Natural killer cell (primary cell): Measurements from ENCODE around the gene UPP2. TPM values are rescaled to one million over a fixed set of nuclear protein-coding genes. Genes with fewer than 3 reads are reported as not detected.

Experiments
- ATAC-seq, 3 donors: fragments of 150-1000 bp in 2 of 3; fragments of 200-7000 bp in 1 of 3; cut with Tn5 transposase; 1 replicate in 1 of 3; 2 replicates in 2 of 3; pipeline ENCODE4 v1.10.0; 2021; ENCODE audit warnings: mild to moderate bottlenecking in 2 of 3, moderate library complexity in 2 of 3
- DNase-seq, 2 donors: peaks; one replicate each; pipeline versions ENCODE4 v3.0.0 to v3.0.0-alpha.2; 2013 to 2021; ENCODE audit warnings: mixed read lengths in 1 of 2
- H3K27ac ChIP-seq: one replicate; pipeline ENCODE4 v1.5.1; 2013; ENCODE audit warnings: mild to moderate bottlenecking, low read length
- H3K27me3 ChIP-seq: one replicate; pipeline ENCODE4 v1.6.1; 2013; ENCODE audit warnings: low read length; ENCODE audit not compliant: control insufficient read depth, insufficient read depth
- H3K36me3 ChIP-seq: one replicate; pipeline ENCODE4 v1.6.1; 2013; ENCODE audit warnings: low read length; ENCODE audit not compliant: control insufficient read depth, insufficient read depth
- H3K4me1 ChIP-seq: one replicate; pipeline ENCODE4 v1.6.1; 2013; ENCODE audit warnings: low read length; ENCODE audit not compliant: control insufficient read depth, insufficient read depth
- H3K4me3 ChIP-seq: one replicate; pipeline ENCODE4 v1.5.1; 2013; ENCODE audit warnings: low read length
- H3K9me3 ChIP-seq: one replicate; pipeline ENCODE4 v1.6.1; 2013; ENCODE audit warnings: low read length; ENCODE audit not compliant: control insufficient read depth, insufficient read depth
- H3K27ac Mint-ChIP-seq, 2 donors: one replicate each; pipeline ENCODE4 v1.8.0; 2022; ENCODE audit warnings: mild to moderate bottlenecking in 2 of 2, mixed read lengths in 2 of 2, moderate library complexity in 1 of 2
- H3K27me3 Mint-ChIP-seq, 2 donors: one replicate each; pipeline ENCODE4 v1.8.0; 2022; ENCODE audit warnings: low read depth in 2 of 2, mixed read lengths in 2 of 2
- H3K36me3 Mint-ChIP-seq: one replicate; pipeline ENCODE4 v1.8.0; 2022; ENCODE audit warnings: mixed read lengths
- H3K4me1 Mint-ChIP-seq, 2 donors: one replicate each; pipeline ENCODE4 v1.8.0; 2022; ENCODE audit warnings: mixed read lengths in 2 of 2
- H3K4me3 Mint-ChIP-seq: one replicate; pipeline ENCODE4 v1.8.0; 2022; ENCODE audit warnings: mild to moderate bottlenecking, moderate library complexity, mixed read lengths
- H3K9me3 Mint-ChIP-seq, 2 donors: one replicate each; pipeline ENCODE4 v1.8.0; 2022; ENCODE audit warnings: mixed read lengths in 2 of 2
- CTCF ChIP-seq: fragments of 200-600 bp; IDR thresholded peaks from one replicate; pipeline ENCODE4 v1.8.0; 2022; ENCODE audit warnings: antibody characterized with exemption
- WGBS: methylation state at CpG from one replicate; pipeline ENCODE4 v1.1.7; 2013; ENCODE audit warnings: missing lambda C conversion rate; ENCODE audit not compliant: insufficient coverage; 5-methylcytosine and 5-hydroxymethylcytosine counted together
- intact Hi-C: fragments of 100-400 bp; cut with micrococcal nuclease; formaldehyde crosslinking; loops from one replicate; pipeline ENCODE4 v1.14.2; 2022
- total RNA-seq, 4 donors: library from RNA; stranded (reverse); fragments of 120-200 nt in 1 of 4; gene quantifications; one replicate each; pipeline versions ENCODE4 v1.2.3 to v1.2.4, GENCODE V29; 2013 to 2022

The UPP2 gene
- total RNA-seq, 3 donors from 2014 or later (not counting 1 experiment from before 2014, with no cell fraction given) = not detected

DNA sequence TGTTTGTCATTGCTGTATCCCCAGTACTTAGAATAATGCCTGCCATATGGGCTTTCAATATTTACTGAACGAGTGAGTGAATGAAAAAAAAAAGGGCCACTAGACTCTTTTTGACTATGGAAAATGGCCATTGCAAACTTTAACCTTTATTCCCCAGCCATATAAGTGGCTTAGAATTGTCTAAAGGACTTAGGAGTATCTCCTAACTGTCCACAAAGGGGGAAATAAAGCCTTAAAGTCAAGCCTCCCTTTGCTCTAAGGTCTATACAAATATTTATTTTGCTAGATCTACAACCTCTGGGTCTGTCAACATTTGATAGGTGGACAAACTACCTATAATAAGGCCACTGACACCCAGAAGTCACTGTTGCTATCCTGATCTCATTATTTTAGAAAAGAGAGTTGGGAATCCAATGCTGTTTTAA is 25.7 kb downstream of the UPP2 start:
- TF ChIP-seq CTCF = no peak
- H3K4me1 Mint-ChIP-seq = no peaks in the 10 kb centered on the region
- no peaks in the 10 kb centered on the region for H3K27me3 ChIP-seq

GRCh38 chr2:158128168-158128973 is 26.7 kb downstream of the UPP2 start:
- Mint-ChIP-seq H3K27ac (no peak overlapping the region), H3K27me3 (peaks cover 0 to 5% of the 10 kb centered on the region in 2 donors), H3K36me3 (no peaks in the 10 kb centered on the region), H3K9me3 (peaks cover 3 to 4% of the 10 kb centered on the region in 2 donors), H3K4me1 (no peaks in the 10 kb centered on the region), H3K4me3 (no peak overlapping the region)
- Histone ChIP-seq H3K9me3 (no peaks in the 10 kb centered on the region), H3K36me3 (no peaks in the 10 kb centered on the region), H3K27ac (no peak overlapping the region), H3K4me3 (no peak overlapping the region), H3K4me1 (no peaks in the 10 kb centered on the region), H3K27me3 (no peaks in the 10 kb centered on the region)
- intact Hi-C loops = no loop called here
- no peak for TF ChIP-seq CTCF
- WGBS = 82% methylated on average over 2 of the region's 2 CpGs
- ATAC-seq = no peak
- no peak for DNase-seq

More for the DNA sequence above, 25.7 kb downstream of the UPP2 start:
- no peaks in the 10 kb centered on the region for H3K4me1 ChIP-seq
- WGBS = 70% methylated on average over 1 of the region's 1 CpG
- Mint-ChIP-seq H3K27ac (no peak overlapping the region), H3K4me3 (no peak overlapping the region), H3K36me3 (no peaks in the 10 kb centered on the region), H3K27me3 (peaks cover 0 to 3% of the 10 kb centered on the region in 2 donors), H3K9me3 (peaks cover under 1 to 2% of the 10 kb centered on the region in 2 donors)
- no peak overlapping the region for H3K4me3 ChIP-seq
- H3K36me3 ChIP-seq = no peaks in the 10 kb centered on the region
- intact Hi-C loops = no loop called here
- no peak overlapping the region for H3K27ac ChIP-seq
- DNase-seq = no peak
- ATAC-seq = no peak
- no peaks in the 10 kb centered on the region for H3K9me3 ChIP-seq

GRCh38 chr2:158129037-158129436 is 27.4 kb downstream of the UPP2 start:
- ATAC-seq (no peak), DNase-seq (no peak)
- H3K4me1 ChIP-seq = no peaks in the 10 kb centered on the region
- Mint-ChIP-seq H3K4me3 (no peak overlapping the region), H3K27ac (no peak overlapping the region), H3K4me1 (no peaks in the 10 kb centered on the region), H3K36me3 (no peaks in the 10 kb centered on the region), H3K9me3 (peaks cover 3 to 4% of the 10 kb centered on the region in 2 donors), H3K27me3 (peaks cover 0 to 5% of the 10 kb centered on the region in 2 donors)
- H3K27ac ChIP-seq = no peak overlapping the region
- H3K27me3 ChIP-seq = no peaks in the 10 kb centered on the region
- WGBS = 84% methylated on average over 5 of the region's 5 CpGs
- H3K36me3 ChIP-seq = no peaks in the 10 kb centered on the region
- intact Hi-C loops = no loop called here
- no peak overlapping the region for H3K4me3 ChIP-seq
- H3K9me3 ChIP-seq = no peaks in the 10 kb centered on the region
- TF ChIP-seq CTCF = no peak
